GM18517 (cell line): ENCODE measurements around the gene GTF2H4.
"Not testable (repeated sequence)": the region's sequence is repeated elsewhere in the genome, so short reads cannot be mapped to it uniquely, and the experiment has no call there.

ENCODE experiments used
- ATAC-seq: cut with Tn5 transposase; IDR thresholded peaks from one replicate; pipeline ENCODE4 v1.9.1; 2021; ENCODE audit warnings: mild to moderate bottlenecking, moderate library complexity; ENCODE audit not compliant: unreplicated experiment

GTF2H4 gene

DNA sequence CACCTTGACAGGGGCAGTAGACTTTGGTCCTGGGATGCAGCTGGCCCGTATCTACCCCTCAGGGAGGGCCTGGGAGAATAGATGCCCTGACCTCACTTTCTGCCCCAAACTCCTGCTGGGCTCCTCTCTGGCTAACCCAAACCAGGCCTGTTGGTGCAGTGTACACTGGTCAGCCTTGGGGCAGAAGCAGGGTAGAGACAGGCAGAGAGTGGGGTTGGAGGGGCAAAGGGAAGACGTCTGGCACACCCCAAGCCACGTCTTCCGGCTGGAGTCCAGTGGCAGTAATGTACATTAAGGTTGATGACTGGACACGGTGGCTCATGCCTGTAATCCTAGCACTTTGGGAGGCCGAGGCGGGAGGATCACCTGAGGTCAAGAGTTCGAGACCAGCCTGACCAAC, 14.3 kb upstream of the GTF2H4 start:
- ATAC-seq: no peak

DNA sequence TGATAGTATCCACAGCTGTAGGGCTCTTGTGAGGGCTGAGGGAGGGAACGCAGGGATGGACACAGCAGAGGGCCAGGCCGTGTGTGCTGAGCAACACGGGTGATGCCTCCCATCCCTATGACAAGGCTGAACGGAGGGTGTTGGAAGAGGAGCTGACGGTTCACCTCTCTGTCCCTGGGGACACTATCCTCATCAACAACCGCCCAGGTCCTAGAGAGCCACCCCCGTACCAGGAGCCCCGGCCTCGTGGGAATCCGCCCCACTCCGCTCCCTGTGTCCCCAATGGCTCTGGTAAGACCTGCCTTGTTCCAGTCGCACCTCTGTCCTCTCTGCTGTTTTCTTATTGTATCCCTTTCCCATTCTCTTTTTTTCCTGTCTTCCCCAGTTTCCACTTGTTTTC, 13.6 kb upstream of the GTF2H4 start:
- ATAC-seq: no peak

DNA sequence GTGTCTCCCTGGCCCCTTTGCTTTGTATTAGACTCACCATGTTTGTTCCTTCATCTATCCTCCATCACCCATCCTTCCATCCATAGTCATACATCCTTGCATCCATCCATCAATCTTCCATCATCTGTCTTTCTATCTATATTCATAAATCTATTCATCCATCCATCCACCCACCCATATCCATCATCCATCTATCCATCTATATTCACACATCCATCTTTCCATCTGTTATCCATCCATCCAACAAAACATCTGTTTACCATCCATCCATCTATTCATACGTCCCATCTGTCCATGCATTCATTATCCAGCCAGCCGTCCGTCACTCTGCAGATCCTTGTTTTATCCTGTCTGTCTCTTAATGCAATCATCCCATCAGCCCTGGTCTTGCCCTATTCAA, 13.1 kb upstream of the GTF2H4 start:
- no peak for ATAC-seq

DNA sequence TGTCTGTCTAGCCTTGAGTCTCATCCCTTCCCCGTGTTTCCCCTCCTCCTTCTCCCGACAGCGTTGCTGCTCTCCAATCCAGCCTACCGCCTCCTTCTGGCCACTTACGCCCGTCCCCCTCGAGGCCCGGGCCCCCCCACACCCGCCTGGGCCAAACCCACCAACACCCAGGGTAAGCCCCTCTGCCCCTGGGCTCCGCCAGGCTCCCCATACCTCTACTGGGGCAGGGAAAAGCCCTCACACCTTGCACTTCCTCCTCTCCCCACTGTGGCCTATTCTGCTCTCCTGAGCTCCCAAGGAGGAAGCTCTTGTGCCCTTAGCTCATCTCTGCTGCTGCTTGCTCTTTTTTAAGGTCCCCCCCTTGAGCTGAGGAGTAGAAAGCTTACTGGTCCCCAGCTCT, 12.7 kb upstream of the GTF2H4 start:
- ATAC-seq: no peak

DNA sequence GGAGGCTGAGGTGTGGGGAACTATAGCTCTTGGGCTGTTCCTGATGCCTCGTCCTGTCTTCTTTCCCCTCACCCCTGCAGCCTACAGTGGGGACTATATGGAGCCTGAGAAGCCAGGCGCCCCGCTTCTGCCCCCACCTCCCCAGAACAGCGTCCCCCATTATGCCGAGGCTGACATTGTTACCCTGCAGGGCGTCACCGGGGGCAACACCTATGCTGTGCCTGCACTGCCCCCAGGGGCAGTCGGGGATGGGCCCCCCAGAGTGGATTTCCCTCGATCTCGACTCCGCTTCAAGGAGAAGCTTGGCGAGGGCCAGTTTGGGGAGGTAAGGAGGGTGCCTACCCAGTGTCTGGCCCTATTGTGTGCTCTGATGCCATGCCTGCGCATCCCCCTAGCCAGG, 11.5 kb upstream of the GTF2H4 start:
- no peak for ATAC-seq

DNA sequence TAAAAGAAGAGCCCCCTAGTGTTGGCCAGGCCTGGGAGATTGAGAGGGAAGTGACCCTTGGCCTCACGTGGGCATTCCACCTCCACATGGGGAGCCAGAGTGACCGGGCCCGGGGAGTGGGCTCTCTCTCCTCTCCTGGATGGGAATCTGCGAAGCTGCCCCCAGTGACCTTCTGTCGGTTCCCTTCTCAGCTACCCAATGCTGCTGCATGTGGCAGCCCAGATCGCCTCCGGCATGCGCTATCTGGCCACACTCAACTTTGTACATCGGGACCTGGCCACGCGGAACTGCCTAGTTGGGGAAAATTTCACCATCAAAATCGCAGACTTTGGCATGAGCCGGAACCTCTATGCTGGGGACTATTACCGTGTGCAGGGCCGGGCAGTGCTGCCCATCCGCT, 10.1 kb upstream of the GTF2H4 start:
- ATAC-seq: no peak

DNA sequence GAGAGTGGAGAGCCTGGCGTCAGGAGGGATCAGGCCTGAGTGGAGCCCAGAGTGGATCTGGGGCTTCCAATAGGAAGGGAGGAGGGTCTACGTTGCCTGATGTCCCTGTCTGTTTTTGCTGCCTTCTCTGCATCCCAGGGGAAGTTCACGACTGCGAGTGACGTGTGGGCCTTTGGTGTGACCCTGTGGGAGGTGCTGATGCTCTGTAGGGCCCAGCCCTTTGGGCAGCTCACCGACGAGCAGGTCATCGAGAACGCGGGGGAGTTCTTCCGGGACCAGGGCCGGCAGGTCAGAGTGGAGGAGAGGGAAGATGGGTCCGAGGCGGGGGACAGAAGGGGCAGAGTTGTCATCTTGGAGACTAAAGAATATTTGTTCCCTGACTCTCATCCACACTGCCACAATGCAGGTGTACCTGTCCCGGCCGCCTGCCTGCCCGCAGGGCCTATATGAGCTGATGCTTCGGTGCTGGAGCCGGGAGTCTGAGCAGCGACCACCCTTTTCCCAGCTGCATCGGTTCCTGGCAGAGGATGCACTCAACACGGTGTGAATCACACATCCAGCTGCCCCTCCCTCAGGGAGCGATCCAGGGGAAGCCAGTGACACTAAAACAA, 9.2 kb upstream of the GTF2H4 start:
- no peak for ATAC-seq

DNA sequence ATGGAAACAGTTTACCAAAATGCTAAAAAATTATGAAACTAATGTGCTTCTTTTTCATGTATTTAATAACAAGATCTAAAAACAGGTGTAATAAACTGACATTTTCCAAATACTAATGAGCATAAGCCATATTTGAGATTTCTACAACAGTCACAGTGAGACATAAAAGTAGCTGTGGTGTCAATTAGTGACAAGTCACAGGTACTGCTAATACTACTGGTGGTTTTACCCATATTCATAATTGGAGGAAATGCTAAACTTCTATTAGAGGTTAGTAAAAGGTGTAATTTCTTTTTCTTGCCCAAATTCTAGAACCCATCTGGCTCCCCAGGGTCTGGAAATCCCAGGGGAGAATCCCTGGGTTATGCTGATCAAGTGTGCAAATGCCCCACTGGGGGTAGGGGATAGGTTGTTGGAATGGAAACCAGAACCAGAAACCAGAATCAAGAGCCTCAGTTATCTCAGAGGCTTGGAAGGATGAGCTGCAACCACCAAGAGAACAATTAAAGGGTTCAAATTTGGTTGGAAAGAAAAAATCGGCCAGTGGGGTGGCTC, 7.1 kb upstream of the GTF2H4 start:
- no peak for ATAC-seq

DNA sequence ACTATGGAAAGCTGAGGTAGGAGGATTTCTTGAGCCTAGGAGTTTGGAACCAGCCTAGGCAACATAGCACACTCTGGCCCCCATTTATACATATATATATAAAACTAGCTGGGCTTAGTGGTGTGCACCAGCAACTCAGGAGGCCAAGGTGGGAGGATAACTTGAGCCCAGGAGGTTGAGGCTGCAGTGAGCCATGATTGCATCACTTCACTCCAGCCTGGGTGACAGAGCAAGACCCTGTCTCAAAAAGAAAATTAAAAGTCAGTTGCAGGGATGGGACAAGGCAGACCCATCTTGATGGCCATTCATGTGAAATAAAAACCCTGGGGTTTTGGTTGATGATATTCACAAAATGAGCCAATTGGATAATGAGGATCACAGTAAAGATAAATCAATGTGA, 6.6 kb upstream of the GTF2H4 start:
- ATAC-seq: no peak

DNA sequence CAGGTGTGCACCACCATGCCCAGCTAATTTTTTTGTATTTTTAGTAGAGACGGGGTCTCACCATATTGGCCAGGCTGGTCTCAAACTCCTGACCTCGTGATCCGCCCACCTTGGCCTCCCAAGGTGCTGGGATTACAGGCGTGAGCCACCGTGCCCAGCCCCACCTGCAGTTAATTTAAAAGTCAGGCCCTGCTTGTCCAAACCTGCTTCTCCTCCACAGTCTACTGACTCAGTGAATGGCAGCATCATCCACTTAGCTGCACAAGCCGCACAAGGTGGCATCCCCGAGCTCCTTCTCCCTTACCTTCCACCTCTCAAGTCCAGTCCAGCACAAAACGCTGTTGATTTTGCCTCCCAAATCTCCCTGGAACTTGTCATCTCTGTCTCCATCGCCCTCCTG, 5.8 kb upstream of the GTF2H4 start:
- not testable (repeated sequence) for ATAC-seq

DNA sequence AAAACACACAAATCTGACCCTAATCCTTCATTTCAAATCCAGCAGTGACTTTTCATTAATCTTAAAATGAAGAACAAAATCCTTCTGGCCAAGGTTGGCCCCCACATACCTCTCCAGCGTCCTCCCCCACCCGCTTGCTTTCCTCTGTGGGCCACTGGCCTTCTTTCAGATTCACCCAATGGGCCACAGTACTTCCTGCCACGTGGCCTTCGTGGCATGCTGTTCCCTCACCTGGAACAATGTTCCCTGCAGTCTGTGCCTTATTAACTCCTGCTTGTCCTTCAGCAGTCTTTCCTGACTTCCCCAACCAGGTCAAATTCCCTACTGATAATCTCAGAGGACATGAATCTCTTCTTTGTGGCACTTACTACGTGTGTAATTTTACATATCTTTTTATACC, 5.3 kb upstream of the GTF2H4 start:
- no peak for ATAC-seq

DNA sequence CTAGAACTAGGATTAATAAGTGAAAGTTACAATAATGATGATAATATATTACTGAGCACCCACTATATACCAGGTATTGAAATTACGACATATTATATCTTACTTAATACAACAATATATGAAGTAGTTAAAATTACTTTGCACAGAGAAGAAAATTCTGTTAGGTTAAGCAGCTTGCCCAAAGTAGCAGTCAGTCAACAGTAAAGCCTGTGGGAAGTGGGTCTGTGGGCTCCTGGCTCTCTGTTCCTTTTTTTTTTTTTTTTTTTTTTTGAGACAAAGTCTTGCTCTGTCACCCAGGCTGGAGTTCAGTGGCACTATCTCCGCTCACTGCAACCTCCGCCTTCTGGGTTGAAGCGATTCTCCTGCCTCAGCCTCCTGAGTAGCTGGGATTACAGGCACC, 4.8 kb upstream of the GTF2H4 start:
- no peak for ATAC-seq

DNA sequence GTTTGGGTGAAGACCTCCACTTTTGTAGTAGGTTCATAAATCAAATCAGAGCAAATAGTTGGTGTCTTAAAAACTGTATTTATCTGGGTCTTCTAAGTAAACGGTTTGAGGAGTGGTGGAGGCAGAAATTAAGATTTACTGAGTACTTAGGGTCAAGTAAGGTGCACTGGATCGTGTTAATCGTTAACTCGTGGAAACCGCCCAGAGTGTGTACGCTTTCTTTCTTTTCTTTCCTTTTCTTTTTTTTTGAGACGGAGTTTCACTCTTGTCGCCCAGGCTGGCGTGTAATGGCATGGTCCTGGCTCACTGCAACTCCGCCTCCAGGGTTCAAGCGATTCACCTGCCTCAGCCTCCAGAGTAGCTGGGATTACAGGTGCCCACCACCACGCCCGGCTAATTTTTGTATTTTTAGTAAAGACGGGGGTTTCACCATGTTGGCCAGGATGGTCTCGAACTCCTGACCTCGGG, 683 bp upstream of the GTF2H4 start:
- not testable (repeated sequence) for ATAC-seq

DNA sequence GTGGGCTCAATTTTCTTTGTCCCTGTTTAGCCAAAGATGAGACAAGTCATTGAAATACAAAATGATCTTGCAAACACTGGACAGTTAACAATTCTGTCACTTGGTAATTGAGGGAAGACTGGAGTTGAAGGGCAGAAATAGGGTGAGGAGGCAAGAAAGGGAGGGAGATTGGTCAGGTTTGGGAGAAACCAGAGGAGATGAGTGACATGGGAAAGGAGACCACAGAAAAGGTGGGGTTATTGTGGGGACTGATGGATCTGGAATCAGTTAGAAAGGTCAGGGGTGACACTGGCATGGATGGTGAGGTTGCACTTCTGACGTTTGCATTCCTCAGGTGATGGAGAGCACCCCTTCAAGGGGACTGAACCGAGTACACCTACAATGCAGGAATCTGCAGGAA, 693 bp downstream of the GTF2H4 start:
- no peak for ATAC-seq

DNA sequence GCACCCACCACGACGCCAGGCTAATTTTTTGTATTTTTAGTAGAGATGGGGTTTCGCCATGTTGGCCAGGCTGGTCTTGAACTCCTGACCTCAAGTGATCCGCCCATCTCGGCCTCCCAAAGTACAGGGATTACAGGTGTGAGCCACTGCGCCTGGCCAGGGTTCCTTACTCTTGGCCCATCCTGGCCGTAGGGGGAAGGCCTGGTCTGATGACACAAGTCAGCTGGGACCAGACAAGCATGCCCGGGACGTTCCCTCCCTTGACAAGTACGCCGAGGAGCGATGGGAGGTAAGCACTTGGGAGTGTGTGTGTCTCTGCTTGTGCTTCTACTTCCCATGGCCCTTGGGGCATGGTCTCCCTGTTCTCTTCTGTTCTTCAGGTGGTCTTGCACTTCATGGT, 2.5 kb downstream of the GTF2H4 start:
- ATAC-seq: not testable (repeated sequence)

DNA sequence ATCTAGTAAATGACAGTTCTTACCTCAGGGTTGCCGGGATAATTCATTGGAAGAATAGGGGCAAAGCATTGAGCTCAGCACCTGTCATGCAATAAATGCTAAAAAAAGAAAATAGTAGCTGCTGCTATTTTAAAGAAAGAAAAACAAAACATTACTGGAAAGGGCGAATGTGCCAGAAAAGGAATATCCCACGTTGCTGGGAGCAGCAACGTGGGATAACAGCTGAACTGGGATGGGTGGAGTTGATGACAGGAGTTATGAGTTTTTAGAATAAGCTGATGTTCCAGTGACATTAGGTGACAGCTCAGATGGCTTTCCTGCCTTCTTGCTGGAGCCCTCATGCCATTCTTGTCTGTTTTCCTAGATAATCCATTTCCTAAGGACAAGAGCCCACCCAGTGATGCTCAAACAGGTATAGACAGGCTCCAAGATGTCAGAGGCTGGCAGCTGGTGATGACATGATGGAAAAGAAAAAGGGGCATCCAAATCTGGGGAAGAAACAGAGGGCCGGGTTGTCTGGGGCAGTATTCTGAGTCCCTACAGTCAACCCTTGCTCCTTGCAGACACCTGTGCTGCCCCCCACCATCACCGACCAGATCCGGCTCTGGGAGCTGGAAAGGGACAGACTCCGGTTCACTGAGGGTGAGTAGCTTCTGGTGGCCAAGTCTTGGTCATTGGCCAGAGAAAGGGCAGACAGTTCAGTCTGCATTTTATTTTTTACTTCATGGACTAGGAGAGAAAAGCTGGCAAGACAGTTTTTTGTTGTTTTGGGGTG, 4.9 kb downstream of the GTF2H4 start:
- no peak for ATAC-seq

DNA sequence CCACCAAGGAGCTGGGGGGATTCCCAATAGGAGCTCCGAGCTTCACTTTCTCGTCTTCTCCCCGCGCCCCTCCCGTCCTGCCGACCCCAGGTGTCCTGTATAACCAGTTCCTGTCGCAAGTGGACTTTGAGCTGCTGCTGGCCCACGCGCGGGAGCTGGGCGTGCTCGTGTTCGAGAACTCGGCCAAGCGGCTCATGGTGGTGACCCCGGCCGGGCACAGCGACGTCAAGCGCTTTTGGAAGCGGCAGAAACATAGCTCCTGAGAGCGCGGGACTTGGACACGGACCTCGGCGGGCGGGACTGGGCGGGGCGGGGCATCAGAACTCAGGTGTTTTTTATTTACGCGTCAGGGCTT, 5.7 kb downstream of the GTF2H4 start:
- no peak for ATAC-seq

DNA sequence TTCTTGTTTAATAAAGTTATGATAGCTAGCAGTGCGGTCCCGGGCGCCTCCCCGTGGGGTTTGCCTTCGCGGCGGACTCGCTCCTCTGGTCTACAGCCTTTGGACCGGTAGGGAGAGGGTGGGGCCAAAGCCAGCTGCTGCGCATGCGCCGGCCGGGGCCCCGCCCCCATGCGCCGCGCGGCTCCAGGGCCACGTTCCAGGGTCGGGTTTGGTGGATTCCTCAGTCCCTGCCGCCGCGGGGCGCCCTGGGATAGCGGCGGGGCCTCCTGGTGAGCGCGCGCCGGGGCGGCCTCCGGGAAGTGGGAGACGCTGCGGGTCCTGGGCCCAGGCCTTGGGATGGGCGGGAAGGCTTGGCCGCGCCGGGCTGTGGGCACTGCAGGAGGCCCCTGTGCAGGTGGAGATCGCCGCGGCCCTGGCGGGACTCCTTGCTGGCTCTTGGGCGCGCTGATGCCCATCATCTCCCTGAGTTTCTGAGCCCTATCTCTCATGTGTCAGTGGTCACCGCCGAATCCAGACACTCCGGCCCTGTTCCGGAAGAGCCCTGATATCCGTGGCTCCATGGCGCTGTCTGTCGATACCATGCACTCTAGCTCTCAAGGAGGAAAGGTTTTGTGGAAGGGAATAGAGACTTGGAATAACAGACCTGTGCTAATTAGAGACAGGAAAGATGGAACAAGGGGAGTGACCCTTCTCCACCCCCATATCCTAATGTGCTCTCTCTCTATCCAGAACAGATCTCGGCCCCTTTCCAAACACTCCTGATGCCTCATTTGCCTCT, 6.3 kb downstream of the GTF2H4 start, which contains the start of gene VARS2:
TSS of gene VARS2 (plus strand) at position 163 of the 778 bp plus-strand sequence. CDS start at position 762, 599 bp downstream.
- ATAC-seq: peak; percentile 81

DNA sequence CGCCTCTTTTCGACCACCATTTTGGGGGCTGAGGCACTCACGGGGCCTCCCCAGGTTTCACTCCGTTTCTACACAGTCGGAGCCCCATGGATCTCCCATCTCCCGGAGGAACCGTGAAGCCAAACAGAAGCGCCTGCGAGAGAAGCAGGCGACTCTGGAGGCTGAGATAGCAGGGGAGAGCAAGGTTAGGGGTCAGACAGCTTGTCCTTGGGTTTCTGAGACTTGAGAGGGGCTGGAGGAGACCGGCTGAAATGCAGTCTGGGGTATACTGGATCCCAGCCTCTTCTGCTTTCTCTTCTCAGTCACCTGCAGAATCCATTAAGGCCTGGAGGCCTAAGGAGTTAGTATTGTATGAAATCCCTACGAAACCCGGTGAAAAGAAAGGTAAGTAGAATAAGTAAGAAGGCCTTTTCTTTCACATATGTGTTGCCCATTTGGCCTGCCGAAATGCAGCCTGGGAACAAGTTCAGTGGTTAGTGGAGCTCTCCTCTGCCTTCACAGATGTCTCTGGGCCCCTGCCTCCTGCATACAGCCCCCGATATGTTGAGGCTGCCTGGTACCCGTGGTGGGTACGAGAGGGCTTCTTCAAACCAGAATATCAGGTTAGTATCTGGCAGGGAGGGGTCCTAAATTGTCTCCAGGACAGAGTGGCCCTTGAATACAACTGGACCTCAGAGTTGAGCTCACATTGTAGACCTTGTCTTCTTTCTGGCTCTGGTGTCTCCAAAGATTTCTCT, 7.0 kb downstream of the GTF2H4 start:
- no peak for ATAC-seq

DNA sequence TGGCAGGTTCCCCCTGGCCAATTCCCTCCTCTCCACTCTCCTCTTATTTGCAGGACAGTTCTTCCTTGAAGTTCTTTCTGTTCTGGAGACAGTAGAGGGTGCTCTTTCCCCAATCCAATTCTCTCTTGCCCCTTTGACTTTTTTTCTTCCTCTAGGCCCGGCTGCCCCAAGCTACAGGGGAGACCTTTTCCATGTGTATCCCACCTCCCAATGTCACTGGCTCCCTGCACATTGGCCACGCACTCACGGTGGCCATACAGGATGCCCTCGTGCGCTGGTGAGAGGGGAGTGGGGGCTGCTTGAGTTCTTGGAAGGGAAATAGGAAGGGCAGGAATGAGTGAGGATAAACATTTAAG, 7.6 kb downstream of the GTF2H4 start:
- ATAC-seq: no peak

DNA sequence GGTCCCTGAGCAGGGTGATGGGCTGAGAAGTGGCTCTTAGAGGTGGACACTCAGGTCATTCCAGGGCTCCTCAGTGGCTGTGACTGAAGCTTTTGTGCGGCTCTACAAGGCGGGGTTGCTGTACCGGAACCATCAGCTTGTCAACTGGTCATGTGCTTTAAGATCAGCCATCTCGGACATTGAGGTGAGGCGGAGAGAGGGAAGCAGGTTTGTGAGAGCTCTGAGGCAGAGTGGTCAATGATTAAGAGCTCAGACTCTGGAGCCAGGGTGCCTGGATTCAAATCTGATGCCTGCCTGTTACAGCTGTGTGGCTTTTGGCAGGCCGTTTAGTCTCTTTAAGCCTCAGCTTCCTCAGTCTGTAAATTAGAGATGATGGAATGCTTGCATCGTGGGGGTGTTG, 9.0 kb downstream of the GTF2H4 start:
- ATAC-seq: no peak
